Measurements from ENCODE around the gene NUP50. TPM values are rescaled to one million over a fixed set of nuclear protein-coding genes. Genes with fewer than 3 reads are reported as not detected.
"Not testable (repeated sequence)": the region's sequence is repeated elsewhere in the genome, so short reads cannot be mapped to it uniquely, and the experiment has no call there.

The NUP50 gene
- total RNA-seq, 1 donor from 2014 or later, result 68.6 TPM

GRCh38 chr22:45162531-45162930 lies 1.2 kb upstream of the NUP50 start:
- no peak for DNase-seq

GRCh38 chr22:45163099-45163450 lies 650 bp upstream of the NUP50 start:
- DNase-seq, result peak; percentile 56

GRCh38 chr22:45164270-45165088 lies 754 bp downstream of the NUP50 start:
- DNase-seq, result peak; percentile 25

GRCh38 chr22:45166932-45167331 lies 3.2 kb downstream of the NUP50 start:
- no peak for DNase-seq

GRCh38 chr22:45169591-45170466 lies 6.1 kb downstream of the NUP50 start:
- no peak for DNase-seq

- DNase-seq, result no peak
Observed at GRCh38 chr22:45171830-45172229, 8.1 kb downstream of the NUP50 start.

GRCh38 chr22:45172881-45173585 lies 9.3 kb downstream of the NUP50 start:
- DNase-seq, result no peak

GRCh38 chr22:45179276-45180049 lies 15.7 kb downstream of the NUP50 start:
- DNase-seq, result no peak

GRCh38 chr22:45180146-45180679 lies 16.5 kb downstream of the NUP50 start:
- DNase-seq, result no peak

- no peak for DNase-seq
Observed at GRCh38 chr22:45181240-45181639, 17.5 kb downstream of the NUP50 start.

GRCh38 chr22:45181766-45182165 lies 18.0 kb downstream of the NUP50 start:
- DNase-seq, result peak; percentile 37

- no peak for DNase-seq
Observed at GRCh38 chr22:45183974-45184373, 20.2 kb downstream of the NUP50 start.

- DNase-seq, result no peak
Observed at GRCh38 chr22:45185718-45186514, 22.2 kb downstream of the NUP50 start.

- peak; percentile 56 for DNase-seq
Observed at GRCh38 chr22:45187891-45188290, 24.2 kb downstream of the NUP50 start.

GRCh38 chr22:45188779-45189178 lies 25.1 kb downstream of the NUP50 start:
- no peak for DNase-seq

- no peak for DNase-seq
Observed at GRCh38 chr22:45190202-45190872, 26.6 kb downstream of the NUP50 start.

- not testable (repeated sequence) for DNase-seq
Observed at GRCh38 chr22:45191746-45192145, 28.0 kb downstream of the NUP50 start.

GRCh38 chr22:45192701-45193187 lies 29.0 kb downstream of the NUP50 start:
- DNase-seq, result no peak

- DNase-seq, result no peak
Observed at GRCh38 chr22:45194686-45195085, 31.0 kb downstream of the NUP50 start.

GRCh38 chr22:45195616-45196015 lies 31.9 kb downstream of the NUP50 start:
- no peak for DNase-seq

Measured in dermis blood vessel endothelial cell (primary cell).